ENCODE measurements around the gene CDK5R1.

Gene CDK5R1

GRCh38 chr17:32494621-32495358 is 8.0 kb downstream of the CDK5R1 start:
- no peak for DNase-seq

GRCh38 chr17:32495359-32496231 is 8.8 kb downstream of the CDK5R1 start:
- DNase-seq = no peak

GRCh38 chr17:32496395-32497073 is 9.7 kb downstream of the CDK5R1 start:
- no peak for DNase-seq

- no peak for DNase-seq
Observed at GRCh38 chr17:32497431-32498205, 10.8 kb downstream of the CDK5R1 start.

GRCh38 chr17:32498391-32498790 is 11.6 kb downstream of the CDK5R1 start:
- DNase-seq = no peak

GRCh38 chr17:32502013-32502412 is 15.2 kb downstream of the CDK5R1 start:
- no peak for DNase-seq

GRCh38 chr17:32502710-32503109 is 15.9 kb downstream of the CDK5R1 start:
- no peak for DNase-seq

GRCh38 chr17:32503251-32504165 is 16.7 kb downstream of the CDK5R1 start:
- no peak for DNase-seq

GRCh38 chr17:32504166-32504990 is 17.6 kb downstream of the CDK5R1 start:
- no peak for DNase-seq

- DNase-seq = no peak
Observed at GRCh38 chr17:32508926-32509325, 22.1 kb downstream of the CDK5R1 start.

GRCh38 chr17:32510466-32510865 is 23.7 kb downstream of the CDK5R1 start:
- no peak for DNase-seq

- no peak for DNase-seq
Observed at GRCh38 chr17:32512328-32512727, 25.5 kb downstream of the CDK5R1 start.

- no peak for DNase-seq
Observed at GRCh38 chr17:32513579-32513978, 26.8 kb downstream of the CDK5R1 start.

- no peak for DNase-seq
Observed at GRCh38 chr17:32514606-32515005, 27.8 kb downstream of the CDK5R1 start.

GRCh38 chr17:32515677-32516383 is 29.0 kb downstream of the CDK5R1 start:
- DNase-seq = no peak

- no peak for DNase-seq
Observed at GRCh38 chr17:32516450-32516849, 29.7 kb downstream of the CDK5R1 start.

GRCh38 chr17:32516940-32517701 is 30.3 kb downstream of the CDK5R1 start:
- no peak for DNase-seq

GRCh38 chr17:32517982-32518381 is 31.2 kb downstream of the CDK5R1 start:
- DNase-seq = no peak

GRCh38 chr17:32518646-32519227 is 31.9 kb downstream of the CDK5R1 start:
- DNase-seq = no peak
